ENCODE data around the gene LIN9. TPM values are rescaled to one million over a fixed set of nuclear protein-coding genes. Genes with fewer than 3 reads are reported as not detected.

Gene LIN9
- total RNA-seq, 1 donor from 2014 or later: 20.4 TPM

- intact Hi-C loops (cut with micrococcal nuclease): no loop called here
- DNase-seq: no peak
- no peak for ATAC-seq
Measured at GRCh38 chr1:226325178-226325577, 16.2 kb upstream of the LIN9 start.

GRCh38 chr1:226324479-226324878, 15.5 kb upstream of the LIN9 start:
- ATAC-seq: no peak
- no peak for DNase-seq
- intact Hi-C loops (cut with micrococcal nuclease): no loop called here

GRCh38 chr1:226322986-226323385, 14.0 kb upstream of the LIN9 start:
- intact Hi-C loops (cut with micrococcal nuclease): no loop called here
- DNase-seq: no peak
- ATAC-seq: no peak

- ATAC-seq (no peak), DNase-seq (no peak)
- intact Hi-C loops (cut with micrococcal nuclease): no loop called here
Measured at GRCh38 chr1:226320930-226321329, 12.0 kb upstream of the LIN9 start.

GRCh38 chr1:226318471-226318870, 9.5 kb upstream of the LIN9 start:
- DNase-seq: no peak
- no peak for ATAC-seq
- intact Hi-C loops (cut with micrococcal nuclease): no loop called here

GRCh38 chr1:226314055-226314454, 5.1 kb upstream of the LIN9 start:
- no peak for DNase-seq
- intact Hi-C loops (cut with micrococcal nuclease): no loop called here
- ATAC-seq: no peak

GRCh38 chr1:226312065-226312464, 3.1 kb upstream of the LIN9 start:
- DNase-seq (no peak), ATAC-seq (no peak)
- intact Hi-C loops (cut with micrococcal nuclease): no loop called here

GRCh38 chr1:226311376-226311775, 2.4 kb upstream of the LIN9 start:
- intact Hi-C loops (cut with micrococcal nuclease): no loop called here
- DNase-seq (no peak), ATAC-seq (no peak)

GRCh38 chr1:226310637-226311195, 1.8 kb upstream of the LIN9 start:
- DNase-seq (no peak), ATAC-seq (no peak)
- intact Hi-C loops (cut with micrococcal nuclease): no loop called here

- intact Hi-C loops (cut with micrococcal nuclease): no loop called here
Measured at GRCh38 chr1:226310245-226310540, 1.2 kb upstream of the LIN9 start.

GRCh38 chr1:226309398-226310244, 657 bp upstream of the LIN9 start:
- intact Hi-C loops (cut with micrococcal nuclease): no loop called here
- DNase-seq (peak; percentile 62), ATAC-seq (peak; percentile 38)

More at GRCh38 chr1:226310245-226310540, 1.2 kb upstream of the LIN9 start:
- ATAC-seq (no peak), DNase-seq (no peak)

GRCh38 chr1:226308166-226308722, 720 bp downstream of the LIN9 start:
- intact Hi-C loops (cut with micrococcal nuclease): no loop called here
- no peak for DNase-seq
- ATAC-seq: peak; percentile 58

- intact Hi-C loops (cut with micrococcal nuclease): no loop called here
- ATAC-seq (no peak), DNase-seq (no peak)
Measured at GRCh38 chr1:226306425-226306824, 2.5 kb downstream of the LIN9 start.

GRCh38 chr1:226305184-226305583, 3.8 kb downstream of the LIN9 start:
- intact Hi-C loops (cut with micrococcal nuclease): no loop called here
- ATAC-seq (no peak), DNase-seq (no peak)

GRCh38 chr1:226304291-226304955, 4.5 kb downstream of the LIN9 start:
- no peak for ATAC-seq
- intact Hi-C loops (cut with micrococcal nuclease): no loop called here
- DNase-seq: no peak

- ATAC-seq (no peak), DNase-seq (no peak)
- intact Hi-C loops (cut with micrococcal nuclease): no loop called here
Measured at GRCh38 chr1:226302731-226303130, 6.2 kb downstream of the LIN9 start.

GRCh38 chr1:226296911-226297310, 12.1 kb downstream of the LIN9 start:
- DNase-seq (no peak), ATAC-seq (no peak)
- intact Hi-C loops (cut with micrococcal nuclease): no loop called here

GRCh38 chr1:226293553-226293920, 15.4 kb downstream of the LIN9 start:
- no peak for DNase-seq
- ATAC-seq: no peak
- intact Hi-C loops (cut with micrococcal nuclease): no loop called here

GRCh38 chr1:226292874-226293552, 16.0 kb downstream of the LIN9 start:
- intact Hi-C loops (cut with micrococcal nuclease): no loop called here
- DNase-seq: no peak
- no peak for ATAC-seq

GRCh38 chr1:226287587-226287986, 21.4 kb downstream of the LIN9 start:
- ATAC-seq: no peak
- no peak for DNase-seq
- intact Hi-C loops (cut with micrococcal nuclease): no loop called here

Data from left ventricle myocardium superior (tissue), 1 donor.